Activated naive CD4-positive, alpha-beta T cell treated with anti-CD3 and anti-CD28 coated beads, Interleukin-2, amount 50 U/mL, for 24 hours (primary cell): ENCODE results near the gene NDOR1.
A peak's percentile ranks its signal among the peaks of the same experiment; 100 is the strongest.

Experiments used
- H3K27ac Mint-ChIP-seq: one replicate; pipeline ENCODE4 v1.8.0; 2021; ENCODE audit warnings: mild to moderate bottlenecking, mixed read lengths
- H3K27me3 Mint-ChIP-seq: one replicate; pipeline ENCODE4 v1.8.0; 2021; ENCODE audit warnings: mixed read lengths
- H3K36me3 Mint-ChIP-seq: one replicate; pipeline ENCODE4 v1.8.0; 2021; ENCODE audit warnings: mixed read lengths
- H3K4me1 Mint-ChIP-seq: one replicate; pipeline ENCODE4 v1.8.0; 2021; ENCODE audit warnings: mixed read lengths
- H3K4me3 Mint-ChIP-seq: one replicate; pipeline ENCODE4 v1.8.0; 2021; ENCODE audit warnings: mild to moderate bottlenecking, mixed read lengths
- H3K9me3 Mint-ChIP-seq: one replicate; pipeline ENCODE4 v1.8.0; 2021; ENCODE audit warnings: mixed read lengths

Gene NDOR1

DNA sequence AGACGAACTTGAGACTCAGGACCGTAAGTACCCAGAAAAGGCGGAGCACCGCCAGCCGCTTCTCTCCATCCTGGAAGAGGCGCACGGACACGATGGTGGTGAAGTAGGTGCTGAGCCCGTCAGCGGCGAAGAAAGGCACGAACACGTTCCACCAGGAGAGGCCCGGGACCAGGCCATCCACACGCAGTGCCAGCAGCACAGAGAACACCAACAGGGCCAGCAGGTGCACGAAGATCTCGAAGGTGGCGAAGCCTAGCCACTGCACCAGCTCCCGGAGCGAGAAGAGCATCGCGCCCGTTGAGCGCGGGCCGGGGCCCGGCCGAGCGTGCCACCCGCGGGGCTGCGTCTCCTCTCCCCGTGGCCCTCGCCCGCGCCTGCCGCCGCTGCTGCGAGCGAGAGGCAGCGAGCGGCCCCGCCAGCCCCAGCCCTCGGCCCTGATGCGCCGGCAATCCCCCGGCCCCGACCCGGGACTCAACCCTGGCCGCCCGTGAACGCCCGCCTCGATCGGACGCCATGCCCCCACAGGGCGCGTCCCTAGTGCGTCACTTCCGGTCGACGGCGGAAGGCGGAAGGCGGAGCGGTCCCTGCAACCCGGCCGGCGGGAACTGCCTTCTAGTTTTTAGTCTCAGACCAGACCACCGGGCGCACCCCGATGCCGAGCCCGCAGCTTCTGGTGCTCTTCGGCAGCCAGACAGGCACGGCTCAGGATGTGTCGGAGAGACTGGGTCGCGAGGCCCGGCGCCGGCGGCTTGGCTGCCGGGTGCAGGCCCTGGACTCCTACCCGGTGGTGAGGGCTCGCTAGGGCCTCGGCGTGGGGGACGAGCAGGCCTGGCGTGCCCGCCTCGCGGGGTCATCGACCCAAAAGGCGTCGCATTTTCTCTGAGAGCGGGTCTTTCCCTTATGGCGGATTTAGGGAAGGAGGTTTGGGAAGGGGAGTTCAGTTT, at the start of gene NDOR1, which contains the start of gene TMEM203:
Gene NDOR1, plus strand, starts transcription at position 575 of the 944 bp plus-strand sequence. Its CDS starts 78 bp downstream, at position 653.
Gene TMEM203, minus strand, starts transcription at position 523 of the 944 bp plus-strand sequence. Its CDS starts 234 bp downstream, at position 289.
- Mint-ChIP-seq H3K9me3 (no peaks in the 10 kb centered on the region), H3K27me3 (no peaks in the 10 kb centered on the region), H3K4me3 (peak within 1 kb of the TSS; percentile 93), H3K4me1 (peaks cover 34% of the 10 kb centered on the region), H3K36me3 (no peaks in the 10 kb centered on the region), H3K27ac (peak within 1 kb of the TSS; percentile 91)

DNA sequence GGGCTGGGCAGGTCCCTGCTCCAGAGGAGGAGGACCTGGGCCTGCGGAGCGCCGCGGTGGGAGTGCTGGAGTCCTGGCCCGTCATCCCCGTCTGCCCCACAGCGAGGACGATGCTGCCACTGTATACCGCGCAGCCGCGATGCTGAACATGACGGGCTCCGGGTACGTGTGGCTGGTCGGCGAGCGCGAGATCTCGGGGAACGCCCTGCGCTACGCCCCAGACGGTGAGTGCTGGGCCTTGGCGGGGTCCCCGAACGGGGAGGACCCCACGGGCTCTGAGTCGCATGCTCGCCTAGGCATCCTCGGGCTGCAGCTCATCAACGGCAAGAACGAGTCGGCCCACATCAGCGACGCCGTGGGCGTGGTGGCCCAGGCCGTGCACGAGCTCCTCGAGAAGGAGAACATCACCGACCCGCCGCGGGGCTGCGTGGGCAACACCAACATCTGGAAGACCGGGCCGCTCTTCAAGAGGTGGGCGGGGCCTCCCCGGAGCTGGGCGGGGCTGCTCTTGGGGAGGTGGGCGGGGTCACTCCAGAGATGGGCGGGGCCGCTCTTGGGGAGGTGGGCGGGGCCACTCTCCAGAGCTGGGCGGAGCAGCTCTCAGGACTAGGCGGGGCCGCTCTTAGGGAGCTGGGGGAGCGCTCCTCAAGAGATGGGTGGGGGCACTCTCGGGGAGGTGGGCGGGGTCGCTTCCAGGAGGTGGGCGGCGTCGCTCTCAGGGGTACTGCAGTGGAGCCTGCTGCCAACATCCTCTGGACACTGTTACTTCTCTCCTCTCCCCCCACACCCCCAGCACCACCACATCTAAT, 48.7 kb upstream of the NDOR1 start:
- Mint-ChIP-seq H3K27me3 (peaks cover 27% of the 10 kb centered on the region), H3K27ac (no peak overlapping the region), H3K4me3 (peak overlapping the region; percentile 37), H3K9me3 (no peaks in the 10 kb centered on the region), H3K4me1 (peaks cover 12% of the 10 kb centered on the region), H3K36me3 (no peaks in the 10 kb centered on the region)

GRCh38 chr9:137157618-137158415, 47.7 kb upstream of the NDOR1 start:
- peaks cover 12% of the 10 kb centered on the region for H3K4me1 Mint-ChIP-seq
- no peaks in the 10 kb centered on the region for H3K36me3 Mint-ChIP-seq
- H3K27ac Mint-ChIP-seq, result no peak overlapping the region
- no peak overlapping the region for H3K4me3 Mint-ChIP-seq
- H3K27me3 Mint-ChIP-seq, result peaks cover 29% of the 10 kb centered on the region
- H3K9me3 Mint-ChIP-seq, result no peaks in the 10 kb centered on the region

- peaks cover 32% of the 10 kb centered on the region for H3K27me3 Mint-ChIP-seq
- H3K36me3 Mint-ChIP-seq, result no peaks in the 10 kb centered on the region
- peaks cover 14% of the 10 kb centered on the region for H3K4me1 Mint-ChIP-seq
- H3K27ac Mint-ChIP-seq, result no peak overlapping the region
- H3K4me3 Mint-ChIP-seq, result no peak overlapping the region
- no peaks in the 10 kb centered on the region for H3K9me3 Mint-ChIP-seq
These were observed 46.9 kb upstream of the NDOR1 start for GRCh38 chr9:137158625-137159024.

DNA sequence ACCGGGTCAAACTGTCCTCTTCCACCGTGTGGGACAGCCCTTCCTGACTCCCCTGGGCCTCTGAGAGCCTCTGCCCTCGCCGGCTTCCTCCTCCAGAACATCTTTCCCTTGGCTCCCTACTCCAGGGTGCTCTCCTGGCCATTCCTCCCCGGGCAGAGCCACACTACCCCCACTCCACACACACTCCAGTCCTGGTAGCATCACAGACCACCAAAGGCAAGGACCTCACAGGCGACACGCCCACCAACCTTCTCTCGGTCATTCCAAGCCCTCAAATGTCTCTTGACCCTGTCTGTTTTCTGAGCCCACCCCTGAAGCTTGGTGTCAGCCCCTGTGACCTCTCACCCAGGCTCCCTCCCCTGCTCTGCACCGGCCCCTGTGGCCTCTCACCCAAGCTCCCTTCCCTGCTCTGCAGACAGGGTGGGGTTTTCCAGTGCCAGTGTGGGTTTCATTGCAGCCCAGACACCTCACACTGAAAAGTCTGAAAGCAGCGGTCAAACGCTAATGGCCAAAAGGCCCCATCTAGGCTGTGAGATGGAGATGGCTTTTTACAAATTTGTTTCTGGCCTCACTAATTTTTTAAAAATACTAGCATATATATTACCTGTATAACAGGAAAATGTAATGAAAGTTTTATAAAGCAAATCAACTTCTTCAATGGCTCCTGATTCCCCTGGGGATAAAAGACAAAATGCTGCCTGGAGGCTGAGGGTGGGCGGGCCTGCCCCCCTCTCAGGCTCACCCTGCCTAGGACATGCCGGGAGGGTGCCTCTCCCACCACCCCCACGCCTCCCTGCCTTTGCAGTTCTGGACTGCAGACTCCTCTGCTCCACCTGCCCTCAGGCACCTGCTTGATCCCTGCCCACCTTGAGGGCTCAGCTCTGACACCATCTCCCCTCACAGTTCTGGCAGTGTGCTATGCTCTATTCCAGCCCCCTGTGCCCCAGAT, 46.1 kb upstream of the NDOR1 start:
- no peak overlapping the region for H3K4me3 Mint-ChIP-seq

DNA sequence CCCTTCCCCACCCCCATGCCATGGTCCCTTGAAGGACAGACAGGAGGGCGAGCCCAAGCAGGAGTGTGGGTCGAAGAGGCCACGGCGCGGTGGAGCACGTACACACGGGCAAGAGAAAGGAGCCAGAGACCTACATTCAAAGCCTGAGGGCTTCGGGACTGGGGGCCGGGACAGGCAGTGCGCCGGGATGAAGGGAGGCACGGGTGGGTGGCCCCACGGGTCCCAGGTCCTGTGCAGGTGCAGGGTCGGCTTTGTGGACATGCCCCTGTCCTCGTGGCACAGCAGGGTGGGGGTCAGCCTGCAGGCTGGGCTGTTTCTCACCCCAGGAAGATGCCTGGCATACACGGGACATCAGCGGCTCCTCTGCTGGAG, 45.5 kb upstream of the NDOR1 start:
- Mint-ChIP-seq H3K36me3 (no peaks in the 10 kb centered on the region), H3K4me3 (no peak overlapping the region), H3K9me3 (no peaks in the 10 kb centered on the region), H3K27ac (peak overlapping the region; percentile 55), H3K4me1 (peaks cover 14% of the 10 kb centered on the region), H3K27me3 (peaks cover 30% of the 10 kb centered on the region)

More for the DNA sequence above, 46.1 kb upstream of the NDOR1 start:
- peak overlapping the region; percentile 55 for H3K27ac Mint-ChIP-seq
- H3K9me3 Mint-ChIP-seq, result no peaks in the 10 kb centered on the region
- H3K27me3 Mint-ChIP-seq, result peaks cover 34% of the 10 kb centered on the region
- H3K4me1 Mint-ChIP-seq, result peaks cover 14% of the 10 kb centered on the region
- no peaks in the 10 kb centered on the region for H3K36me3 Mint-ChIP-seq

DNA sequence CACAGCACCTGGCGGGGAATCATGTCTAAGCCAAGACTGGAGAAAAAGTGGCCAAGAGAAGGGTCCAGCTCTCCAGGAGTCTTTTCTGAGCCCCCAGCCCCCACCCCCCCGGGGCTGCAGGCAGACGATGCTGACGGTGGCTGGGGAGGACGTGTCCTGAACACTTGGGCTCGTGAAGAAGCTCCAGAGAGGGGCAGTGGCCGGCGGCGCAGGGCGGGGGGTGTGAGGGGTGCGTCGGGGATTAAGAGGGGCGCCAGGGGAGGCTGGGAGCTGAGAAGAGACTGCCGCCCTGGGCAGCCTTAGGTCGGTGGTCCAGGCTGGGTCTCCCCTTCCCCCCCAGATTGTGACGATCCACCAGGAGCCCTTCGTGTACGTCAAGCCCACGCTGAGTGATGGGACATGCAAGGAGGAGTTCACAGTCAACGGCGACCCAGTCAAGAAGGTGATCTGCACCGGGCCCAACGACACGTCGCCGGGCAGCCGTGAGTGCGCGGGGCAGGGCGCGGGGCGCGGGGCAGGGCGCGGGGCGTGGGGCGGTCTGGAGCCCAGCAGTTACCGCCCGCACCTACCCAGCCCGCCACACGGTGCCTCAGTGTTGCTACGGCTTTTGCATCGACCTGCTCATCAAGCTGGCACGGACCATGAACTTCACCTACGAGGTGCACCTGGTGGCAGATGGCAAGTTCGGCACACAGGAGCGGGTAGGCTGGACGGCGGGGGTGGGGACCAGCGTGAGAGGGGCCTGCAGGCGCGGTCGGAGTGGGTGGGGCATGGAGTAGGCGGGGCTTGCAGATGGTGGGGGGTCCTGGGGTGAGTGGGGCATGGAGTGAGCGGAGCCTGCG, 44.6 kb upstream of the NDOR1 start:
- Mint-ChIP-seq H3K27me3 (peaks cover 34% of the 10 kb centered on the region), H3K27ac (no peak overlapping the region), H3K4me1 (peaks cover 14% of the 10 kb centered on the region), H3K4me3 (no peak overlapping the region), H3K36me3 (no peaks in the 10 kb centered on the region), H3K9me3 (no peaks in the 10 kb centered on the region)

DNA sequence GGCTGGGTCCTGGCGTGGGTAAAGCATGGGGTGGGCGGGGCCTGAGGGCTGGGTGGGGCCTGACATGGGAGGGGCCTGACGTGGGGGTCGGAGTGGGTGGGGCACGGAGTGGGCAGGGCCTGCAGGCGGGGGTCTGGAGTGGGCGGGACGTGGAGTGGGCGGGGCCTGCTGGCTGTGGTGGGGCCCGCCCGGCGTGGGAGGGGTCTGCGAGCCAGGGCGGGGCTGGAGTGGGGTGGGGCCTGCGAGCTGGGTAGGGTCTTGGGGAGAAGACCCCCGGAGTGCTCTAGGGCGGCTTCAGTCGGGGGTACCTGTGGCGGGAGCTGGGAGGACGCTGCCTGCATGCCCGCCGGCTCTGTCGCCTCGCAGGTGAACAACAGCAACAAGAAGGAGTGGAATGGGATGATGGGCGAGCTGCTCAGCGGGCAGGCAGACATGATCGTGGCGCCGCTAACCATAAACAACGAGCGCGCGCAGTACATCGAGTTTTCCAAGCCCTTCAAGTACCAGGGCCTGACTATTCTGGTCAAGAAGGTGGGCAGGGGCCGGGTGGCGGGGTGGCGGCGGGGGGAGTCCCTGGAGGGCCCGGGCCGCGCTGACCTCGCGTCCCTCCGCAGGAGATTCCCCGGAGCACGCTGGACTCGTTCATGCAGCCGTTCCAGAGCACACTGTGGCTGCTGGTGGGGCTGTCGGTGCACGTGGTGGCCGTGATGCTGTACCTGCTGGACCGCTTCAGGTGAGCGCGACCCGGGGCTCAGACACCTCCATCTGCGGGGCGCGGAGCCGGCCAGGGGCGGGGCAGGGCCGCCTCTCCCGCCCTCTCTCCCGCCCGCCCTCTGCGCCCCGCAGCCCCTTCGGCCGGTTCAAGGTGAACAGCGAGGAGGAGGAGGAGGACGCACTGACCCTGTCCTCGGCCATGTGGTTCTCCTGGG, 43.7 kb upstream of the NDOR1 start:
- Mint-ChIP-seq H3K36me3 (no peaks in the 10 kb centered on the region), H3K4me3 (no peak overlapping the region), H3K4me1 (peaks cover 18% of the 10 kb centered on the region), H3K9me3 (no peaks in the 10 kb centered on the region), H3K27ac (no peak overlapping the region), H3K27me3 (peaks cover 36% of the 10 kb centered on the region)

DNA sequence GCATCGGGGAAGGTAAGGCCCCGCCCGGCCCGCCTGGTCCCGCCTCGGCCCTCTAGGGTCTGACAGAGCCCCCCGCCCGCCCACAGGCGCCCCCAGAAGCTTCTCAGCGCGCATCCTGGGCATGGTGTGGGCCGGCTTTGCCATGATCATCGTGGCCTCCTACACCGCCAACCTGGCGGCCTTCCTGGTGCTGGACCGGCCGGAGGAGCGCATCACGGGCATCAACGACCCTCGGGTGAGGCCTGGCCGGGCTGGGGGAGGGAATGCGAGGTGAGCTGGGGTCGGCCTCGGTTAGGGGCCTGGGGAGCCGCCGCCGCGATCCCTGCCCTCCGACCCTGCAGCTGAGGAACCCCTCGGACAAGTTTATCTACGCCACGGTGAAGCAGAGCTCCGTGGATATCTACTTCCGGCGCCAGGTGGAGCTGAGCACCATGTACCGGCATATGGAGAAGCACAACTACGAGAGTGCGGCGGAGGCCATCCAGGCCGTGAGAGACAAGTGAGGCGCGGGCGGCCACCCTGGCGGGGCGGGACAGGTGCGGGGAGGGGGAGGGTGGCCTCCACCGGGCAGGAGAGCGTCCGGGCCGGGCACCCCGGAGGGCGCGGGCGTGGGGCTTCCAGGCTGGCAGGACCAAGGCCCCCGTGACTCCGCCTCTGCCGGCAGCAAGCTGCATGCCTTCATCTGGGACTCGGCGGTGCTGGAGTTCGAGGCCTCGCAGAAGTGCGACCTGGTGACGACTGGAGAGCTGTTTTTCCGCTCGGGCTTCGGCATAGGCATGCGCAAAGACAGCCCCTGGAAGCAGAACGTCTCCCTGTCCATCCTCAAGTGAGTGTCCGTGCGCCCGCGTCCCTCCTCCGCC, 42.8 kb upstream of the NDOR1 start:
- H3K4me3 Mint-ChIP-seq, result no peak overlapping the region
- H3K9me3 Mint-ChIP-seq, result no peaks in the 10 kb centered on the region
- H3K27ac Mint-ChIP-seq, result no peak overlapping the region
- H3K27me3 Mint-ChIP-seq, result peaks cover 36% of the 10 kb centered on the region
- no peaks in the 10 kb centered on the region for H3K36me3 Mint-ChIP-seq
- H3K4me1 Mint-ChIP-seq, result peaks cover 18% of the 10 kb centered on the region

DNA sequence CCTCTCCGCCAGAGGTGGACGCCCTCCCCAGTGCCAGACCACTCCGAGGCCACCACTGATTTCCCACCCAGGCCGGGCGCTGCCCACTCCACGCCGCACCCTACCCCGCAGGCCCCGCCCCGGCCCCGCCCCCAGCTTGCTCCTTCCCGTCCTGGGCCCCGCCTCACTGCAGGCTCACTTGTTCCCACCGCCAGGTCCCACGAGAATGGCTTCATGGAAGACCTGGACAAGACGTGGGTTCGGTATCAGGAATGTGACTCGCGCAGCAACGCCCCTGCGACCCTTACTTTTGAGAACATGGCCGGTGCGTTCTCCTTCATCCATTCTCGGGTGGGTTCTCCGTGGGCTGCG, 42.2 kb upstream of the NDOR1 start:
- Mint-ChIP-seq H3K4me3 (peak overlapping the region; percentile 19), H3K36me3 (no peaks in the 10 kb centered on the region), H3K27ac (no peak overlapping the region), H3K27me3 (peaks cover 32% of the 10 kb centered on the region), H3K9me3 (no peaks in the 10 kb centered on the region), H3K4me1 (peaks cover 13% of the 10 kb centered on the region)

GRCh38 chr9:137163805-137164204, 41.7 kb upstream of the NDOR1 start:
- Mint-ChIP-seq H3K36me3 (no peaks in the 10 kb centered on the region), H3K4me3 (peak overlapping the region; percentile 19), H3K9me3 (no peaks in the 10 kb centered on the region), H3K27me3 (peaks cover 32% of the 10 kb centered on the region), H3K27ac (no peak overlapping the region), H3K4me1 (peaks cover 12% of the 10 kb centered on the region)
